Mononuclear cell (primary cell): ENCODE results near the gene ULK2. TPM values are rescaled to one million over a fixed set of nuclear protein-coding genes. Genes with fewer than 3 reads are reported as not detected.
A peak's percentile ranks its signal among the peaks of the same experiment; 100 is the strongest.

Source experiments
- H3K27me3 ChIP-seq: 2 replicates; pipeline ENCODE4 v1.6.0; 2011; ENCODE audit warnings: low read length, control low read depth; ENCODE audit not compliant: insufficient read depth
- H3K4me1 ChIP-seq: 2 replicates; pipeline ENCODE4 v1.5.1; 2011; ENCODE audit warnings: mild to moderate bottlenecking, low read length, control low read depth; ENCODE audit not compliant: insufficient read depth
- H3K4me3 ChIP-seq: 2 replicates; pipeline ENCODE4 v1.5.1; 2011; ENCODE audit warnings: mild to moderate bottlenecking, low read length, moderate library complexity
- H3K9me3 ChIP-seq: 2 replicates; pipeline ENCODE4 v1.5.1; 2011; ENCODE audit warnings: low read depth, mild to moderate bottlenecking, control low read depth, low read length
- total RNA-seq: library from RNA; depleted of rRNA; stranded (reverse); fragments of >200 nt; gene quantifications from one replicate; pipeline ENCODE4 v1.2.3, GENCODE V29; 2012

ULK2 gene
- total RNA-seq, 1 donor: 9.7 TPM

DNA sequence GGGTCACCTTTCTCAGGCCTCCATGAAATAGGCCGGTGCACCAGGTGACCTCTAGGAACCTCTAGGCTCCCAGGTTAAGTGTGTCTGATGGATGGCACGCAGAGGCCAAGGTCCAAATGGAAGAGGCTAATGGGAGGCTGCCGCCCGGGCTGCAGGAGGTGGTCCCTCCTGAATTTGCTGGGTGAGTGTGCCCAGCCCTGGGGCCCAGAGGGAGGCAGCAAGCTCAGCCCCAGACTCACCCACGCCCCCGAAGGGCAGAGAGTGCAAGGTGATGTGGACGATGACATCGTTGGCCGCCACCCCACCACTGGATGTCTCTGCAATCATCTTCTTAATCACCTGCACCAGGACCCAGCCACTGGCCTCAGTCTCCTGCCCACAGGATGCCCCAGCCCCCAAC is 129.0 kb downstream of the ULK2 start:
- Histone ChIP-seq H3K4me1 (no peaks in the 10 kb centered on the region), H3K9me3 (no peaks in the 10 kb centered on the region), H3K4me3 (no peak overlapping the region), H3K27me3 (no peaks in the 10 kb centered on the region)

- Histone ChIP-seq H3K9me3 (no peaks in the 10 kb centered on the region), H3K27me3 (no peaks in the 10 kb centered on the region), H3K4me1 (no peaks in the 10 kb centered on the region), H3K4me3 (no peak overlapping the region)
These were observed 129.7 kb downstream of the ULK2 start for GRCh38 chr17:19738073-19738449.

DNA sequence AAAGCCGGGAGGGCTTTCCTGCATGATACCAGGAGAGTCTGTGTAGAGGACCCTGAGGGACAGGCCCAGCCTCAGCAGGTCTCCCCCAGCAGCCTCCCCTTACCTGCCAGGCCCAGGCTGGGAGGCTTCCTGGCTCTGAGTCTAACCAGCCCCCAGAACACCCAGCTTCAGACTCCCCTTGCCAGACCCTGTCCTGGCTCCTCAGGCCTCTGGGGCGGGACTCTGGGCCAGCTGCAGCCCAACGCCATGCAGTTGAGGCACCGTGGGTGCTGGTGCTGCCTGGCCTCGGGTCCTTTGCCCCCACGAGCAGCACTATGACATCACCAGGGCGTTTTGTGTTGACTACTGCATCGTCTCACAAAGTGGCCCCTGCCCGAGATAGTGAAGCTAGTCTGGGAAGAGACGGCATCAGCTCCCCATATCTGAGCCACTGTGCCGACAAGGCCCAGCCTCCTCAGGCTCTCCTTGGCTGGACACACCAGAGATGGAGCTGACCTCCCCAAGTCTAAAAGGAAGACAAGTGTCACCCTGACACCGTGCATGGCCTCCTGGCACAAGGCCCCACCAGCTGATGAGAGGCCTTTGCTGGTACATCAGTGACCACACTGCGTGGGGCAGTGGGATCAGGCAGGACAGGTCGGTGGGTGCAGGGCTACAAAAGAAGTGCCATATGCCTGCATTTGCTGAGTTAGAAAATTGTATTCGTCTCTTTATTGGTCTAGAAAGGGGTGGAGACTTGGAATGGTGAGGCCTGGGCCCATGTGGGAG is 130.2 kb downstream of the ULK2 start:
- H3K27me3 ChIP-seq: no peaks in the 10 kb centered on the region
- no peaks in the 10 kb centered on the region for H3K4me1 ChIP-seq
- H3K9me3 ChIP-seq: no peaks in the 10 kb centered on the region
- H3K4me3 ChIP-seq: no peak overlapping the region

- H3K27me3 ChIP-seq: no peaks in the 10 kb centered on the region
- H3K4me3 ChIP-seq: no peak overlapping the region
- no peaks in the 10 kb centered on the region for H3K9me3 ChIP-seq
These were observed 131.7 kb downstream of the ULK2 start for GRCh38 chr17:19736071-19736470.

GRCh38 chr17:19733953-19734526 is 133.7 kb downstream of the ULK2 start:
- no peaks in the 10 kb centered on the region for H3K27me3 ChIP-seq
- no peaks in the 10 kb centered on the region for H3K9me3 ChIP-seq
- H3K4me3 ChIP-seq: no peak overlapping the region

More at GRCh38 chr17:19736071-19736470, 131.7 kb downstream of the ULK2 start:
- H3K4me1 ChIP-seq: peaks cover 5% of the 10 kb centered on the region

DNA sequence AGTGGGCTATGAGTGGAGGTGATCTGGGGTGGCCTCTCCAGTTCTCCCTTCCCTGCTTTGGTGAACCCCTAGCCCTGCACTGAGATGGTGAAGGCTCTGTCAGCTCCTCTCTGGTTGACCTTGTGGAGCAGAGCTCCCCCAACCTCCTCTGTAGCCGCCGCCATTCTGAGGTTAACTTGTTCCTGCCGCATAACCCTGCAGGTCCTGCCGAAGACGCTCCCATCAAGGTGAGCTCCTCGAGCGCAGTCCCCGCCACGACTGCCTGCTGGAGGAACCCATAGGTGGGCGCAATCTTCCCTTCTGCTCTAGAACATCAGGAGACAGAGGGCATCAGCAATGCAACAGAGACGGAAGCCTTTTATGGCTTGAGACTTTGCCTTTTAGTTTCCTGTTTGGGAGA is 136.1 kb downstream of the ULK2 start:
- peaks cover 20% of the 10 kb centered on the region for H3K4me1 ChIP-seq
- no peaks in the 10 kb centered on the region for H3K9me3 ChIP-seq
- H3K4me3 ChIP-seq: no peak overlapping the region
- H3K27me3 ChIP-seq: no peaks in the 10 kb centered on the region

More at GRCh38 chr17:19733953-19734526, 133.7 kb downstream of the ULK2 start:
- H3K4me1 ChIP-seq: peaks cover 10% of the 10 kb centered on the region

DNA sequence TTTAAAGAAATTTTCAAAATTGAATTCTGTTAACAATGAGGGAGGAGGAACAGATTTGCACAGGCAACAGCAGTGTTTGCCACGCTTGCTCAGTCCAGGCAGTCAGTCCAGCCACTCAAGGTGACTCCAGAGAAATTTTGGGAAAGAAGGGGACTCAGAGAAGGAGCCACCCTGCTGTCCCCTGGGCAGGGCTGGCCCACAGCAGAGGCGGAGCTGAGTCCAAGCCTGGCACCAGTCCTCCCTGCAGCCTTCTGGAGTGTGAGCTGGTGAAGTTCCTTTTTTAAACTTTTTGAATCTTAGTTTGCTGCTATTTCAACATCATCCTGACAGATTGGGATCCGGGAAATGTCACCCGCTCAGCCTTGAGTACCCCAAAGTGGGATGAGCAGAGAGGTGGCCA is 136.9 kb downstream of the ULK2 start:
- Histone ChIP-seq H3K27me3 (no peaks in the 10 kb centered on the region), H3K4me1 (peaks cover 21% of the 10 kb centered on the region), H3K4me3 (no peak overlapping the region), H3K9me3 (no peaks in the 10 kb centered on the region)

DNA sequence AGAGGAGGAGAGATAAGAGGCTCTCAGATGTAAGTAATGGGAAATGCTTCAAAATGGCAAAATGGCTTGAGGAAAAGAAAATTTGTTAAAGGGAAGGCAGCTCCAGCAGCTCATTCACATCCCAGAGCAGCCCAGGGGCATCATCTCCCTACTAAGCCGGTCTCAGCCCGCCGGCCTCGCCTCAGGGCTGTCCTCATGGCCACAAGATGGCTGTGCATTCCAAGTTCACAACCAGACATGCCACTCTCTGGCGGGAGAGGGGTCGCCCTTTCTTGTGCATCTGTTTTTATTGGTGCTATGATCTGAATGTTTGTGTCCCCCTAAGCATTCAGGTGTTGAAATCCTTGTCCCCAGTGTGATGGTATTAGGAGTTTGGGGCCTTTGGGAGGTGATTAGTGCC is 137.8 kb downstream of the ULK2 start:
- no peak overlapping the region for H3K4me3 ChIP-seq
- peaks cover 30% of the 10 kb centered on the region for H3K4me1 ChIP-seq
- H3K27me3 ChIP-seq: no peaks in the 10 kb centered on the region
- no peaks in the 10 kb centered on the region for H3K9me3 ChIP-seq

DNA sequence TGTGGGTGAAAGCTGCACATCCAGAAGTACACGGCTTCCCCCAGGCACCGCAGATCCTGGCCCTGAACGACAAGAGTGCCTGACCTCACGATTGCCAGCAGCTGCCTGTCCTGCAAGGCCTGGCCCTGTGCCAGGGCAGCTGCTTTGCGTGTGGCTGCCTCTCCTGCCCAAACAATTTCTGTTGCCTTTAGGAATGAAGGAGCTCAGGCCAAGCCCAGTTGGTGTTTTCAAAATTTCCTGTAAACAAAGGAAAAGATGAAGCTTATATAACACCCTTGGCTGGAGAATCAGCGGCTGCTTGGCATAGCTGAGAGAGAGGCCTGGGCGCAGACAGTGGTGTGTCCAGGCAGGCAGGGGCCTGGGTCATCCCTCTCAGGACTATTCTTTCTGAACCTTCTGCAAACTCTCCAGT is 139.6 kb downstream of the ULK2 start:
- no peak overlapping the region for H3K4me3 ChIP-seq
- H3K27me3 ChIP-seq: no peaks in the 10 kb centered on the region
- H3K4me1 ChIP-seq: peaks cover 43% of the 10 kb centered on the region
- no peaks in the 10 kb centered on the region for H3K9me3 ChIP-seq

DNA sequence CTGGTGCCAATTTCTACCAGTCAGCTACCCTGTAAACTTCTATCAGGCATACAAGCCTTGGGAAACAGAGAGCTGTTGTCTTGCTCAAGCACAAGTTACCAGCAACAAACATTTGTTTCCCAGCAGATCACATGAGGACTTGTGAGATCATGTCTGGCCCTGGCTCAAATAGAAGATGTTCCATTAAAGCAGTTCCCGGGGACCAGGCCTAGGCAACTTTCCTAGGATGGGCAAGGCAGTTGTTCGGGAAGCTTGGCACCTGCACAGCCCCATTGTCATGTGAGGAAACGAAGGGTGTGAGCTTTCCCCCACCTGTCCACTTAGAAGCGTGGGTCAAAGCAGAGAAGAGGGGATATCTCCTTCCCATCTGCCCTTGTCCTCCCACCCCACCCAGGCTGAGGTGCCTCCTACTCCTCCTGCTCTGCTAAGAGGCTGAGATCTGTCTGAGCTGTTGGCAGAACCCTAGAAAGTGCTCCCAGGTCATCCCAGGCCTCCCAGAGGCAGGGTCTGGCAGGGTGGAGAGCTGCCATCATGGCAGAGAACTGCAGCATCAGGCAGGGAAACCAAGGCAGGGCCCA is 140.1 kb downstream of the ULK2 start:
- H3K4me1 ChIP-seq: peaks cover 43% of the 10 kb centered on the region
- no peaks in the 10 kb centered on the region for H3K27me3 ChIP-seq
- H3K9me3 ChIP-seq: no peaks in the 10 kb centered on the region
- no peak overlapping the region for H3K4me3 ChIP-seq

DNA sequence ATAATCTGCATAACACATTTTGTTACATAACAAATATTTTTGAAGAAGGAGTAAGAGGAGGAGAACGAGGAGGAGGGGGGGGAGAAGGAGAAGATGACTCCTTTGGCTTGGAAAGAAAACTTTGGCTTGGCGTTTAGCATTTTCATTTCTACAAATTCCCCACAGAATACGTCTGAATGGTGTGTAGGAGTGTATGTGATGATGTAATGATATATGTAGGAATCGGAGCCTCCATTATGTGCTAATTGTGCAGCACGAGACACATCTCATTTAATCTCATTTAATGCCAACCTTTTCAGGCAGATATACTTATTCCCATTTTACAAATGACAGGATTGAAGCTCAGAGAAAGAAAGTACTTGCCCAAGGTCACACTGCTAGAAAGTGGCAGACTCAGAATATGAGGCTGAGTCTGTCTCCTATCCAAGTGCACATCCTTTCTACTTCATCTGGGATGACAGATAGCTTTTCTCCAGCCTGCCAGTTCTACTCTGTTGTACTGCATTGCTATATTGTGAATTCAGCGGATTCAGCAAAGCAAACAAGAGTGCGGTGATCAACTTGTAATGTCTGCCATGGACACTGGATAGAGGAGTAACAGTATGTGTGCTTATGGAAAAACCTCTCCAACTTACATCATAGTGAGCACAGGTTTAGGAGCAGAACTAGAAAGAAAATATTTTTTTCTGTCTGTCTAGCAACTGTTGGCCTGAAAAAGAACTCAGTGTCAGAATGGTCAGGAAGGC is 140.9 kb downstream of the ULK2 start:
- Histone ChIP-seq H3K4me3 (no peak overlapping the region), H3K4me1 (peaks cover 43% of the 10 kb centered on the region), H3K27me3 (no peaks in the 10 kb centered on the region), H3K9me3 (no peaks in the 10 kb centered on the region)

GRCh38 chr17:19725486-19725885 is 142.2 kb downstream of the ULK2 start:
- Histone ChIP-seq H3K9me3 (no peaks in the 10 kb centered on the region), H3K27me3 (no peaks in the 10 kb centered on the region), H3K4me1 (peaks cover 34% of the 10 kb centered on the region), H3K4me3 (no peak overlapping the region)

DNA sequence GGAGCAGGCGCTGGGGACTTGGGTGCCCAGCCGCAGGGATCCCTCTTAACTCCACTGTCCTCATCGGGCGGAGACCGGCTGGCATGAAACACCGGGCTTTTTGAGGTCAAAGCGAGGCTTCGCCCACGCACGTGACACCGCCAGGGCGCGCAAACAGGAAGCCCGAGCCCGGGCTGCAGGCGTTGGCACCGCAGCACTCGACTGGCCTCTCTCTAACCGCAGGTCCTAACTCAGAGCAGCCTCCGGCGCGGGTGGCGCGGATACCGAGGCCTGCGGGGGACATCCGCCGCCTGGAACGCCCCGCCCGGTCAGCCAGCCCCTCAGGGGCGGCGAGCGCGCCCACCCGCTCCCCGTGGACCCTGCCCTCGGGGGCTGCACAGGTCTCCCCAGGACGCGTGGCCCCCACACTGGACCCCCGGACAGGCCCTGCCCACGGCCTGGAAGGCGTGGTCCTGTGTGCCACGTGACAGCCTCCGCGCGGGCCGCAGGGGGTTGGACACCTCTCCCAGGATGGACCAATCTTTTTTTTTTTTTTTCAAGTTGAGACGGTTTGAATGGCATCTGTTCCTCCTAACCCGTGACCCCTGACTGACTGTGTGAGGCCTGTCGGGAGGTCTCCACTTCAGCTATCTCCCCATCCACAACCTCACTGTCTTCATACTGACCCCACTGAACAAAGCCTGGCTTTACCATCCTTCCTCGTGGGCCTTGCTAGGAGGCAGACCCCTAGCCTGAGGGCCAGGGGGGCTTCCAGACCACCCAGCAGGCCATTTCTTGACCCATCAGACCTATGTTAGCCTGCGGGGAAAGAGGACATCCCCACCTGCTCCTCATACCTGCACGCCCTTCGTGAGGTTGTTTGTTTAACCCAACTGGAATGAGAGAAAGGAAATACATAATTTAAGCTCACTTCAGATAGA is 143.0 kb downstream of the ULK2 start:
- Histone ChIP-seq H3K27me3 (no peaks in the 10 kb centered on the region), H3K4me3 (peak overlapping the region; percentile 8), H3K4me1 (peaks cover 37% of the 10 kb centered on the region), H3K9me3 (no peaks in the 10 kb centered on the region)

DNA sequence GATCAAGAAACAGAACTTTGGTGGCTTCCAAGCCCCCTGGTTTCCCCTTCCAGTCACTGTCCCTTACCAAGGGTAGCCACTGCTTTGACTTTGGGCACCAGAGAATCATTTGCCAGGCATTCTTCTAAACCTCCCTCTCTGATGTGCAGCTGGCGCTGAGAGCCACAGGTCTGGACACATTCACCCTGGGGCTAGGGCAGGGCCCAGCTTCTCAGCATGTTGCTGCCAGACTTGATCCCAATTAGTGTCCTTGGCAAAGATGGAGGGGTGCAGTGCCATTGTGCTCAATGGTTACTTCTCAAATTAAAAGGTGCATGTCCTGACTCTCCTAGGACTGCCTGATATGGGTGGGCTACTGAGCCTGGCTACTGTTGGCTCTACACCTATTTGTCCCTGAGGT is 143.8 kb downstream of the ULK2 start:
- Histone ChIP-seq H3K4me3 (peak overlapping the region; percentile 8), H3K9me3 (no peaks in the 10 kb centered on the region), H3K4me1 (peaks cover 37% of the 10 kb centered on the region), H3K27me3 (no peaks in the 10 kb centered on the region)
